GM12865 (cell line): ENCODE measurements around the gene ABHD5.

Source experiments
- DNase-seq: peaks from one replicate; pipeline ENCODE4 v3.0.0; 2010; ENCODE audit warnings: low read depth
- H3K4me3 ChIP-seq: 2 replicates; pipeline ENCODE4 v1.5.1; 2011; ENCODE audit warnings: mild to moderate bottlenecking, low read depth, low read length, control low read depth
- CTCF ChIP-seq: IDR thresholded peaks from 2 replicates; pipeline ENCODE4 v1.5.1; 2011; ENCODE audit warnings: low read length, control low read depth, low read depth, inconsistent platforms; ENCODE audit not compliant: insufficient read depth; ENCODE audit errors: missing control alignments

ABHD5 gene

GRCh38 chr3:43757666-43758321, 67.1 kb downstream of the ABHD5 start:
- no peak for TF ChIP-seq CTCF
- H3K4me3 ChIP-seq: no peak overlapping the region
- DNase-seq: no peak

- no peak for TF ChIP-seq CTCF
- DNase-seq: no peak
- no peak overlapping the region for H3K4me3 ChIP-seq
Measured at GRCh38 chr3:43758592-43759225, 68.0 kb downstream of the ABHD5 start.

DNA sequence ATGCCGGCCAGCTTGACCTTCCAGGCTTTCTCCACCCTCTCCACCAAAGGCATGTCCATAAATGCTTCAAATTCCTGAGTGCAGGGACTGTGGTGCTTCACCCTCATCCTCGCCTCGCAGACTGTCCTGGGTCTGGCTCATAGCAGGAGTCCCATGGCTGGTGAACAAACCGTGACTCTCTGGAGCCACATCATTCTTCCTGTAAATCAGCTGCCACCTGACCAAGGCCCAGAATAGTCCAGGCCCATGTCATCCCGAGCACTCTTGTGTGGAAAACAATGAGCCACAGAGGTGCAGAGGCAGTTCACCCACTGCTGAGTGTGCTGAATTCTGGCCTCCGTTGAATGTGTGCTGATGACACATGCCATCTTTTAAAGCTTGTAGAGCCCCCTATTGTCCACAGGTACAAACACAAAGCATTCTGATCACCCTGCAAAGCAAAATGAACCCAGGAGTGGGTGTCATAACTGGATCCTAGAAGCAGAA, 68.6 kb downstream of the ABHD5 start:
- DNase-seq: peak; percentile 5
- TF ChIP-seq CTCF: peak; percentile 1
- H3K4me3 ChIP-seq: no peak overlapping the region

- H3K4me3 ChIP-seq: no peak overlapping the region
- no peak for DNase-seq
- TF ChIP-seq CTCF: no peak
Measured at GRCh38 chr3:43759938-43760337, 69.2 kb downstream of the ABHD5 start.

- no peak for TF ChIP-seq CTCF
Measured at GRCh38 chr3:43760938-43761337, 70.2 kb downstream of the ABHD5 start.

GRCh38 chr3:43762451-43762850, 71.7 kb downstream of the ABHD5 start:
- DNase-seq: no peak
- no peak overlapping the region for H3K4me3 ChIP-seq
- no peak for TF ChIP-seq CTCF

More at GRCh38 chr3:43760938-43761337, 70.2 kb downstream of the ABHD5 start:
- no peak overlapping the region for H3K4me3 ChIP-seq
- no peak for DNase-seq

GRCh38 chr3:43764056-43764455, 73.3 kb downstream of the ABHD5 start:
- H3K4me3 ChIP-seq: no peak overlapping the region
- DNase-seq: no peak
- no peak for TF ChIP-seq CTCF
